HG03571 (cell line): ENCODE data around the gene LIPM.

Experiments
- ATAC-seq: cut with Tn5 transposase; IDR thresholded peaks from one replicate; pipeline ENCODE4 v1.9.1; 2021; ENCODE audit not compliant: unreplicated experiment

The LIPM gene

DNA sequence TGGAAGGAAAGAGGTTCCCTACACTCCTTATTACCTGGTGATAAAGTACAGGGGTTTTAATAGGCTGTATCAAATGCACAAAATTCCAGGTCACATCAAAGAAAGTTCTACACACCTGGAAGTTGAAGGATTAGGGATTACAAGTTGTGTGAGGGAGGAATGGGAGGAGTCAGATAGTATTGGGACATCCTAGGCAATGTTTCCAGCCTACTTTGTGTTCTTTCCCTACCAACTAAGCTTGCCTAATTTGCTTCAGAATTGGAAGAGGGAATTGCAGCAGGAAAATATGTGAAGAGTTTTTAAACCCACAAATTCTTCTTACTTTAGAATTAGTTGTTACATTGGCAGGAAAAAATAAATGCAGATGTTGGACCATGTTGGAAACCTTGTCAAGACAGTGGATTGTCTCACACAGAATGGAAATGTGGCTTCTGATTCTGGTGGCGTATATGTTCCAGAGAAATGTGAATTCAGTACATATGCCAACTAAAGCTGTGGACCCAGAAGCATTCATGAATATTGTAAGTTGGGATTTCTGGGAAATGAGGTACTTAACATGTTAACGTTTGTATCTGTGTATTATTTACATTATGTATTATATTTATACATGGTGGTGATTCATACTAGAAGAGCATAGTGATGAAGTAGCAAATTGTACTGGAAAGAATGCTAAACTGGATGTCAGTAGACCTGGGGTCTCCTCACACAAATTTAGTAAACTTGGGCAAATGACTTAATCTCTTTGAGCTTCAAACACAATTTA is at the start of gene LIPM:
Gene LIPM, plus strand, starts transcription at position 208 of the 763 bp plus-strand sequence. Its CDS starts 167 bp downstream, at position 375.
- ATAC-seq, result no peak

DNA sequence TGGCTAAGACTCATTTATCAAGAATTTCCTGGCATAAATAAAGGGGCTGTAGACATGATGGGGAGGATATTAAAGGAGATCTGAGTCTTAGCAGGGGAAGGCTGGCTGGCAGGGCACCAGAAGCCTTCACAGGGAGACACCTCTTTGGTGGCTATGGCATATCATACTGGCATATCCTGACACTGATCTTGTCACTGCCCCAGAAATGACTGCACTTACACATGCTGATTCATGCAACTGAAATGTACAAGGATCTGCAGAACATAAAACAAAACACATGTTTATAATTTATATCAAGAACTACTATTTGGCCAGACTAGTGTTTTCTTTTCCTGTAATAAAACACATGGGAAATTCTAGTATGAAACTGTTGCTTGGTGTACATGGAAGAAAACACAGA is 48.2 kb upstream of the LIPM start:
- no peak for ATAC-seq

DNA sequence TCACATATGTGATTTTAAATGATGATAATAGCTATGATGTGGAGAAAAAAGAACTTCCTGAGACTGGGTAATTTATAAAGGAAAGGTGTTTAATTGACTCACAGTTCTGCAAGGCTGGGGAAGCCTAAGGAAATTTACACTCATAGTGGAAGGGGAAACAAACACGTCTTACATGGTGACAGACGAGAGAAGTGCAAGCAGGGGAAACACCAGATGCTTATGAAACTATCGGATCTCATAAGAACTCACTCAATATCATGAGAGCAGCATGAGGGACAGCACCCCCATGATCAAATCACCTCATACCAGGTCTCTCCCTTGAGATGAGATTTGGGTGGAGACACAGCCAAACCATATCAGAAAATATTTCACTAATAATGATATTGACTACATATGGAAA is 46.8 kb upstream of the LIPM start:
- ATAC-seq, result no peak

GRCh38 chr10:88756660-88757059 is 45.9 kb upstream of the LIPM start:
- ATAC-seq, result no peak

GRCh38 chr10:88759366-88760101 is 43.0 kb upstream of the LIPM start, which contains the start of gene LIPN:
TSS of gene LIPN (plus strand) at chr10:88760020. CDS start at chr10:88761406, 1,386 bp downstream.
- no peak for ATAC-seq

- no peak for ATAC-seq
Measured at GRCh38 chr10:88762906-88763305, 39.6 kb upstream of the LIPM start.

- no peak for ATAC-seq
Measured at GRCh38 chr10:88763441-88763840, 39.1 kb upstream of the LIPM start.

DNA sequence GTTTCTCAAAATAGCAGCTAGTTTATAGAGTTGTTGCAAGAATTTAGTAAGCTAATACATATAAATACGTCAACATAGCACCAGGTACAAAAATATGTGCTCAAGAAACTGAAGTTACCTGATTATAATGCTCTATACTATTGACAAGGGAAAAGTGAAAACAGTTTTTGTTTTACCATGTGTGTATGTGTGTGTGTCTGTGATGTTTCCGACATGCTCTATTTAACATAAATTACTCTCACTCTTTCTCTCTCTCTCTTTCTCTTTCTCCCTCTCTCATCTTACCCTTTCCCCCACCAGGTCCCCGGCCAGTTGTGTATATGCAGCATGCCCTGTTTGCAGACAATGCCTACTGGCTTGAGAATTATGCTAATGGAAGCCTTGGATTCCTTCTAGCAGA is 38.4 kb upstream of the LIPM start:
- no peak for ATAC-seq

- no peak for ATAC-seq
Measured at GRCh38 chr10:88765816-88766215, 36.7 kb upstream of the LIPM start.

- no peak for ATAC-seq
Measured at GRCh38 chr10:88769384-88769783, 33.1 kb upstream of the LIPM start.

- no peak for ATAC-seq
Measured at GRCh38 chr10:88781206-88781605, 21.3 kb upstream of the LIPM start.

GRCh38 chr10:88782222-88782621 is 20.3 kb upstream of the LIPM start:
- no peak for ATAC-seq

DNA sequence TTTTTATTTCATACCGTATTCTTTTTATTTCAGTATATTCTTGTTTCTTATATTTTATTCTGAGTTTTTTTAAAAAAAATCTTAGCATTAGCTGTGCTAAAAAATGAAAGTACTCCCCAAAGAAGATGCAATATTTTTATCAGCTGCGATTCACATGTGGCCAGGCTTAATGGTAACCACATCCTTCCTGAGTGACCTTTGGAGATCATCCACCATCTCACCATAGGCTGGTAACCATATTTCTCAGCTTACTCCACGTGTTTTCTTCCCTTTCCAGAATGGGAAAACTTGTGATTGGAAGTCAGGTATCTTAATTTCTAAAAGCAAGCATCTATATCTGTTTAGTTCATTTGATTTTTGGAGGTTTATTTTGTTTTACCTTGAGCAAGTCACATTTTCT is 18.8 kb upstream of the LIPM start:
- no peak for ATAC-seq

GRCh38 chr10:88786032-88786770 is 16.3 kb upstream of the LIPM start:
- ATAC-seq, result no peak

DNA sequence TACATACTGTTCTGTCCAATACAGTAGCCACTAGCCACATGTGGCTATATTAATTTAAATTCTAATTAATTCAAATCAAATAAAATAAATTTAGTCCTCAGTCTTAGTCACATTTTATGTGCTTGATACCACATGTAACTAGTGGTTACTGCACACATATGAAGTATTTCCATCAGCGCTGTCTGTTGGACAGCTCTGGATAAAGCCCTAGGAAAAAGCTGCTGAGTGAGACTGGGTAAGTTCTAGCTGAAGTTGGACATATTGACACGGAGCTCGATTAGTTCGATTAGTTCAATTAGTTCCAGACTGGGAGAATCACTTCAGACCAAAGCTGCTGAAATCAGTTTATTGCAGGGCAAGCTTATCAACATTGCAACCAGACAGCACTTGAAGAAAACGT is 15.1 kb upstream of the LIPM start:
- no peak for ATAC-seq

DNA sequence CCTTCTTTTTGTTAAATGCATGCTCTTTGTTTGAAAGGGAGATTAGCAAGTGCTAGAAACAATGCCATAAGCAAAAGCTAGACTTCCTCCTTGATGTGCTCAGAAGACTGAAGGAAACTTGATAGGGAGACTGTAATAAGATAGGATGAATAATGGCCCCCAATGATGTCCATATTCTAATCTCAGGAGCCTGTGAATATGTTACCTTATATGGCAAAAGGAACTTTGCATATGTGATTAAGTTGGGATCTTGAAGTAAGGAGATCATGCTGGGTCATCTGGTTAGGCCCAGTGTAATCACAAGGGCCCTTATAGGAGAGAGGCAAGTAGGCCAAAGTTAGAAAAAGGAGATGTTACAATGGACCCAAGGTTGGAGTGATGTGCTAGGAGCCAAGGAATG is 13.6 kb upstream of the LIPM start:
- ATAC-seq, result no peak

GRCh38 chr10:88791924-88792323 is 10.6 kb upstream of the LIPM start:
- no peak for ATAC-seq

GRCh38 chr10:88792661-88793060 is 9.9 kb upstream of the LIPM start:
- ATAC-seq, result no peak

DNA sequence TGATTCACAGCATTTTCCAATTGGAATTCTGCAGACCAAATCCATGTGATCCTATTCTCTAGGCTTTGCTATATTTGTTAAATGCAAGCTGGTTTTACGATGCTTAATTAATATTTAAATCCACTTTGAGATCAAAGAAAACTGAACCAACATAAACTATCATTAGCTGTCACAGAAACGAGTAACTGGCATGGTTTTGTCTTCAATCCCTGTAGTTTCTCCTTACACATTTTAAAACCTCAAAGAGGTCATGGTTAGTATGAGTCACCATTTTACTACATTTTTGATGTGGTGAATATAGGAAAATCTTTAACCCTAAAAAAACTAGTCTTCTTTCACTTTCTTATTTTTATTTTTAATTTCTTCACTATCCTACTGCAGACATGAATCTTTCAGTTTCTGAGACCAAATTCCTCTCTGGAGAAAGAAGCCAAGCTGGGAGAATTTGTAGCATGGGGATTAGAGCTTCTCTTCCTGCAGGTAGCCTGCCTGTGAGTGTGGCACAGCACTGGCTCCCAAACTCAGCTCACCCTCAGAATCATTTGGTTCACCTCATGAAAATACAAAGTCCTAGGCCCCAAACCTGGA is 8.7 kb upstream of the LIPM start:
- no peak for ATAC-seq

DNA sequence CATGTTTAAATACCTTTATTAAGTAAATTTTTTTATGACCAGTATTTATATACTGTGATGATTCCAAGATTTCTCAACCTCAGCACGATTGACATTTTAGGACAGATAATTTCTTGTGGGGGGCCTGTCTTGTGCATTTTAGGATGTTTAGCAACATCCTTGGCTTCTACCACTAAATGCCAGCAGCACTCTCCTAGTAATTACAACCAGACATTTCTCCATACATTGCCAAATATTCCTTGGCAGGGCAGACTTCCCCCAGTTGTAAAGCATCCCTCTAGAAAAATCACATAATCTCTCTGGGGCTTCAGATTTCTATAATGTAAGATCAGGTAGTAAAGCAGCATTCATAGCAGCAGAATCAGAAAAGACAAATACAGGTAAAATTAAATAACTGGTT is 7.8 kb upstream of the LIPM start:
- ATAC-seq, result no peak
